HG03521 (cell line): ENCODE results near the gene NUAK1.

ENCODE experiments used
- ATAC-seq: cut with Tn5 transposase; IDR thresholded peaks from one replicate; pipeline ENCODE4 v1.9.1; 2021; ENCODE audit warnings: mild to moderate bottlenecking, moderate library complexity; ENCODE audit not compliant: unreplicated experiment

Gene NUAK1

DNA sequence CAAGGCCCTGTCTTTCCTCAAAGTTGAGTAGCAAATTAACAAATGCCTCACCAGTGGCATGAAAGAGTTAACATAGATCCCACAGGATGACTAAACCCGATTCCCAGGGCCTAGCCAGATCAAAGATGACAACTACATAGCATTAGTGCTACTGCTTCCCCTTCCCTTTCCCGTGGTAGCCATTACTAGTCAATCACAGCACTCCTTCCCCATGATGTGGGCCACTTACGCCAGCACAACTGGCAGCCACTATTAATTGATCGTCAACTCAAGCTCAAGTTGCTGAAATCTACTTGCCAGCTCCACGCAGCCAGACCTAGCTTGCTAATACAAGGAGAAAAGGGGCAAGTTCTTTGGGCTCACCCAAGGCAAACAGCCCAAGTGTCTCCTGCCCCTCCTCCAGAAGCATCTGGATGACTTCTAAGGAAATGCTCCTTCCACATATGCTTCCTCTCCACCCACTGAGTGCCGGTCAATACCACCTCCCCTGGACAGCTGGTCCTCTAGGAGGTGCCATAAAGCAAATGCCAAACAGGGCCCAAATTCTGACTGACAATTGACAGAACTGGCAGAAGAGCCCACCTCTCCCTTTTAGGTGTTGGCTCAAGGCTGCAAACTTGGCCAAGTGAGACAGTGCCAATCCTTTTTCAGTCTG lies 72.6 kb downstream of the NUAK1 start:
- ATAC-seq = no peak

DNA sequence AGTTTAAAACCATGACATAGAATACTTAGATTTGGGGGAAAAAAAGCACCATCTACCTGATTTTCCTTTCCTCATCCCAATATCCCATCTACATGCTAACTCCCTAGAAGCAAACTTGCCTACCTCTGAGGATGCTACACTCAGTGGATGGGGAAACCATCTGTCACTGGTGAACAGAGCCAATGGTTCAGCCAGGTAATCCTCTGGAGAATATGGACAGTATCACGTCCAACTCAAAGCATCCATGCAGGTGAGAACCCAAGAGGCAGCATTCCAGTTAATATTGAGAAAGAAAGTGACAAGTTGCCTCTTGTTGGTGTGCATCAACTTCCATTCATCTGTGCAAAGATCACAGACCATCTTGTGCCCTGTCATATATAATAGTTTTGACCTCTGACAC lies 73.2 kb downstream of the NUAK1 start:
- no peak for ATAC-seq

DNA sequence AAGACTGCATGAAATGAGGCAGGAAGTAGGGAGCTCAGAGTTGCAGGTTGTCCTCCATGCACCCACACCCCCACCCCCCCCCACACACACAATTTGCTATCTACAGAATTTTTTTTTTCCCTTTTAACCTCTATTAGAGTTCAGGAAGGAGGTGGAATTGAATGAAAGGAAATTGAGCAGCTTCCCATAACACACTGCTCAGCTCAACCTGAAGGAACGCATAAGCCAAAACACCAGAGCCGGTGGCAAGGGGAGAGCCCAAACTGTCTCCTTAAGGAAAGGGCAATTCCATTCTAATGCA lies 74.1 kb downstream of the NUAK1 start:
- ATAC-seq = no peak

DNA sequence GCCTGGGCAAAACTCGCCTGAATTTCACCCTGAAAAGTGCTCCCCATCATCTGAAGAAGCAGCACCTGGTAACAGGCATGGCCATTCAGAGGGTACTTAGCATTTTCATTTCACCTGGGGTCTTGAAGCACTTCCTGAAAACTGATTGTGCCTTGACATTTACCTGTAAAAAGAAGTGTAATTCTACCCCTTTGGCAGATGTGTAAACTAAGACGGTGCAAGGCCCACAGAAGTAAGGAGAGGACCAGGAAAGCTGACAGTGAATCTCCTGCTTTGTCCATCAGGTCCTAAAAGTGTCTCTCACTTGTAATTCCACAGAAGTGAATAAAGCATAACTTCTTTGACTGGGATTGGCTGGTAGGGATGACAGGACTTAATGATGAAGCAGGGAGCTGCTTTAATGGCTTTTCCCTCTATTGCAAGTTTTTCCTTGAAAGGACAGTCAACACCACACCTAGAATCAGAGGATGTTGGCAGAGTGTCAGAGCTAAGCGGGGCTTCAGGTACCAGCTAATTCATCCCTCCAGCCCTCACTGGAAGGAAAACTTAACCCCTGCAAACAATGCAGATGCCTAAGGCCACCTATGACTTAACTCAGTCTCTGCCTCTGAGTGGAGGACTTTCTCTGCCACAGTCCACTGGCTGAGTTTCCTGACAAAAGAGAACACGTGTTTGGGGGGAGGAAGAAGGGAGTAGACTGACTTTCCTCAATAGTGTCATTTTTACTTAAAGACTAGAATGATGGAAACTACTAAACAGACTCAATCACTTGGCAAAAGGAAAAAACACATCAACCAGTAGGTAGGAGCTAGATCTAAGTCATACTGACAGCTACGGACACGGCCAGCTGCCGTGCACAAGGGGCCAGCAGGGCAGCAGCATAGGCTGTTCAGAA lies 74.7 kb downstream of the NUAK1 start:
- ATAC-seq = no peak

DNA sequence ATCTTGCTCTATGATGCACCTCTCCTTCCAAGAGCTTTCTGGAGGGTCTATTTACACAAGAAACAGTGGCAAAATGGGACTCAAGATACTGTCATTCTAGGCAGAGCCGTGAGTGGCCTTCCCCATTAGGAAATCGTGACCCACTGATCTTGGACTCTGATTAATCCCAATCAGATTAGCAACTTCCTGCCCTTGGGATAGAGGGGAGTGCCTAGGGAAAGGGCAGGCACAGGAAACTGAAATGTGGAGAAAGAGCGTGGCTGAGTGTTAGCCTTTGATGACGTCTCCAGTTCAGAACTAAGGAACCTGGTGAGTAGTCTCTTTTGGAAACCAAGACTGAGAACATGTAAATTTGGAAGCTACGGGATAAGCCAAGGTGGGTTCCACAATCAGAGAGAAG lies 76.1 kb downstream of the NUAK1 start:
- no peak for ATAC-seq

DNA sequence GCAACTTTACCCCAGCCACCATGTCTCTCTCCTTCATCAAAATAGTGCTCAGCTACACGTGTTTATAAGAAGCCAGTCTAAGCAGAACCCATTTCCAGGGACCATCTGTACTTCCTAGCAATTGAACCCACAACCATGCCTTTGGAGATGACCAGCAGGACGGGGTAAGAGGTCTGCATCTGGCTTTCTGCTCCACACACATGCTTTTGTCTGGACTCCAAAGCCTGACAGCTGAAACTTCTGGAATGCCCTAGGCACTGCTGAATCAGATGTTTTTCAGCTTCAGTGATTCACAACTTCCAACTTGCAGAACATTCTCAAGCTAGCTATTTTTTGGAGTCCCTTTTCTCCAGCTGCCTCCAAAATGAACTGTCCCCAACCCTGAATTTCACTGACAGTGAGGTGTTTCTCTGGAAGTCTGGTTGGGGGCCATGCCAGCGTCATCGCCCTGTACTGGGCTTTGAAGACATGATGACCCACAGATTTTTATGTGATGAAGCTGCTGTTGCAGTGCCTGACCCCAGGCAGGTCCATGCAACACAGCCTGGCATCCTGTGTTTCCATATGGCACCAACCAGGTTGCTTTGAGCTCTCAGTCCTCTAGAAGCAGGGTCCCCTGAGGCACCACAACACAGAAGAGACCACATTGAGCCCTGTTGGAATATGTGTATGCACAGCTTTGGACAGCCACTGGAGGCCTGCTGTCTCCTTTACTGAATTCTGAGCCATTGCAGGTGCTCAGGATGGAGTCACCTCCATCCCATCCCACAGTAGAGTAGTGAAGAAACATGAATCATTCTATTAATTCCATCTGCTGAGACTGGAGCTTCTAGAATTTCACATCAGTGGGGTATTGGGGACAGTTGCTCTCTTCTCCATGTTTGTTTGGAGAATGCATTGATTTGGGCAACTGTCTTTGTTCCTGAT lies 80.2 kb downstream of the NUAK1 start:
- ATAC-seq = no peak

DNA sequence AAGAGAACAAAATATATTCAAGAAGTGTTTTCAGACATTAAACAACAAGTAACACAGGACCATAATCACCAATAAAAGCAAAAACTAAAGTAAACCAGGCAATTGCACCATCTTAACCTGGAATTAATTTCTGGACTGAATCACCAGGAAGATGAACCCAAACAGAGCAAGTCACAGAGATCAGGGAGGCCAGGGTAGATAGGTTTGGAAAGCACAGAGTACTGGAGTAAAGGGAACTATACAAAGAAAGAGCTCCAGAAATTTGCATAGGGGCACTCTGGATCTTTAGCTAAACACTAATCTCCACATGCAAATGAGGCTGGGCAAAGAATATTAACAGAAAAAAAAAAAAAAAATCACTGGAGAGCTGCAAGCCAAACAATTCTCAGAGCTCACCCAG lies 84.7 kb downstream of the NUAK1 start:
- ATAC-seq = no peak

DNA sequence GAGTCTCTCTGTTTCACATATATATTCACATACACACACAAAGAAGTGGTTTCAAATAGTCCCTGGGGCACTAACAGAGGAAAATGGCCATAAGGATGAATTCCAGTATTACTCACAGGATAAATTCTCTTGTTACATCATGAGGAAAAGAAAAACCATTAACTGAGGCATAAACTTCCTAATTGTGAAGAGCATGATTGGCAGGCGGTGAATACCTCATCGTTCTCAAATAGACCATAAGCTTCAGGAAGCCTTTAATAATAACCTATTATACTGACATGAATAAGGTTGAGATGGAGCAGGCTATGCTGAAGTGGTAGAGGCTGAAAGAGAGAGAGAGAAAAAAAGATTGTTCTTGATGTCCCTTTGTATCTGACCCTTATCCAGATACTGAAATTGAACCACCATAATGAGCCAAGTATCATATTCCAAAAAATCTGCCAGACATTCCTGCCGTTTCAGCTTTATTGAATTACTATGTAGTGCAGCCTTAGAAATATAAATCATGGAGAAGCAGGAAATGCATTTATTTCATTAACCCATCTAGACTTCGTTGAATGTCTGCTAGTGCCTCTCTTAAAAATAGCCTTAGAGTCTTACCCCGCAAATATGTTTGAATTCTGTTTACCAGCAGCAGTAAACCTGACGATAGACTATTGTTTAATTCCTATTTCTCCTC lies 86.8 kb downstream of the NUAK1 start:
- no peak for ATAC-seq

DNA sequence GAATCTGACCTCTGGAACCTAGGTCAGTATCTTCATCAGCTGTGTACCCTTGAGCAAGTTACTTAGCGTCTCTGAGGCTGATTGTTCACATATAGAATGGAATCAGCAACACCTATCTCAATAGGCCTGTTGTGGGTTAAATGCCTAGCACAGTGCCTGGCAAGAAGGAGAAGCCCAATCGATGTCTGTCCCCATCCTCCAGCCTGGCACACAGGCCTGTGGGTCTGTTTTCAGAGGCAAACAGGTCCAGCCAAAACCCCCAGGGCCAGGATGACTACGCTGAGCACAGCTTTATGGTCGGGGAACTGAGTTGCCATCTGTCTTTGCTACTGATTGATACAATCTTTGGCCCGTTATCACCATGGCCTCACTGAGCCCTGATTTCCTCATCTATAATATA lies 89.2 kb downstream of the NUAK1 start:
- ATAC-seq = no peak

DNA sequence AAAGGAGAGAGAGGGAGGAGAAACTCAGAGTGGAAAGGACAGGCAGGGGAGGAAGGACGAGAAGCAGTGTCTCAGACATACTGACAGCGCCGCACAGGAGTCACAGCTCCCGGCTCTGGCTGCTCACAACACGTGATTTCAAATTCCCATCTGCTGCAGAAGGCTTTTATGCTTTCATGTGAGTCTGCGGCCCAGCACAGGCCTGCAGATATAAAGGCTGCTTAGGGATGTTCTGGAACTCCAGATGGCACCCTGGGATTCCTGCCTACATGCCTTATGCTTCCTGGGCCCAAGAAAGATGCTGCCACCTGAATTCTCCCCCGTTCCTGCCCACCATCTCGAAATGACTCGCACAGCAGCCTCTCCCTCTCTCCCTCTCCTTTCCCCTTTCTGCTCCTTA lies 89.6 kb downstream of the NUAK1 start:
- no peak for ATAC-seq

DNA sequence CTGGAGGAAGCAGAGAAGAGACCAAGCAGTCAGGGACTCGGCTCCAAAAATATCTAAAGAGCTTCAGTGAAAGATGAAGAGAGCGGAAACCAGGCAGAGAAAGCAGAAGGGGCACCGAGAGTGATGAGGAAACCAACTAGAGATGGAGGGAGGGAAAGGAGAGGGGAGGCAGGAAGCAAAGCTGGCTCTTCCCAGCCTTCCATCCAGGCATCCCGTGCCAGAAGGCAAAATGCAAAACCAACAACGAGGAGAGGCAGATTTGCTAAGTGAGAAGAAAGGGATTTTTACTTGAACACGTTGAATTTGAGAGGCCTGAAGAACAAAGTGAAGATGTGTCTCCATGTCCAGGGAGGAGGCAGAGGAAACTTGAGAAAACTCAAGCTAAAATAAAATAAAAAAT lies 90.1 kb downstream of the NUAK1 start:
- ATAC-seq = no peak

DNA sequence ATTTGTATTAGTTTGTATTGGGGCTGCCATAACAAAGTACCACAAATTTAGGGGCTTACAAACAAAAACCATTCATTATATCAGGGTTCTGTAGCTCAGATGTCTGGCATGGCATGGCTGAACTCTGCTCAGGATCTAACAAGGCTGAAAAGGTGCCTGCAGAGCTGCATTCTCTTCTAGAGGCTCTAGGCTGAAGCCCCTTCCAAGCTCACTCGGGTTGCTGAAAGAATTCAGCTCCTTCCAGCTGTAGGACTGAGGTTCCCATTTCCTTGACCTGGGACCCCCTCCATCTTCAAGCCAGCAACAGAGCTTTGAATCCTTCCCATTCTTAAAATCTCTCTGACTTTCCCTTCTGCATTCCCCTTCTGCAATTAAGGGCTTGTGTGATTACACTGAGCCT lies 90.7 kb downstream of the NUAK1 start:
- ATAC-seq = no peak

DNA sequence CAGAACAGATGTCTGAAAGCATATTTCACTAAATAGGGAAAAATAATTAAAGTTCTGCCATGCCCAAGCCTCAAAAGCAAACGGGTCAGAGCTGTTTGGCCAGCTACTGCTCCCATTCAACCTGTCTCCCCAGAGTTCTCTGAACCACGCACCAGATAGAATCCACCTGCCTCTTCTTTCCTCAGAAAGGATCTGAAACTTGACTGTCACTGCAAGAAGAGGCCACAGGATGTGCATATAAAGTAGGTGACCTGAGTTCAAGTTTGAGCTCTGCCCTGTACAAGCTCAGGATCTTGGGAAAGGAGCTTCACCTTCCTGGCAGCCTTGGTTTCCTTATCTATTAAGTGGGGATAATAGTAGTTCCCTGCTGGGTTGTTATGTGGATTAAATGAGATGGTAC lies 91.8 kb downstream of the NUAK1 start:
- ATAC-seq = no peak

DNA sequence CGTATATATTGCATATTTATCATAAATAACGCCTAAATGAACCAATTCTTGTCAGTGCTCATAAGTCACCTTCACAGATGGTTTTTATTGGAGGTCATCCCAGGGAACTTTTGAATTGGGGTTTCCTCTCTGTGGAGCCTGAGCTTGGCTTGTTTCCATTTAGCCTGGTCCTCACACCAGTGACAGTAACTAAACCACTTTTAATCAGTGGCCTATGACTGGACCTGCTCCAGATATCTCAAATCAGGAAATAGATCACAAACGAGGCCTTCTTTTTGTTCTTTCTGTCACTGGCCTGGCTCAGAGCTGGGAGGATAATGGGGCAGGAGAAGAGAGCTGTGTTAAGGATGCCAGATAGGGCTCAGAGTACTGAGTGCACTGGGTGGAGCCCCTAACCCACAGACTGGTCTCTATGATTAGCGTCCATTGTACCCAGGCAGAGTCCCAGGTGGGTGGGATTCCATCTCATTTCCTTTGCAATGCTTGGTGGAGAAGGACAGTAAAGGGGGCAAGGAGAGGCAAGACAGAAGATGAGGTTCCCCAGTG lies 92.4 kb downstream of the NUAK1 start:
- ATAC-seq = no peak

DNA sequence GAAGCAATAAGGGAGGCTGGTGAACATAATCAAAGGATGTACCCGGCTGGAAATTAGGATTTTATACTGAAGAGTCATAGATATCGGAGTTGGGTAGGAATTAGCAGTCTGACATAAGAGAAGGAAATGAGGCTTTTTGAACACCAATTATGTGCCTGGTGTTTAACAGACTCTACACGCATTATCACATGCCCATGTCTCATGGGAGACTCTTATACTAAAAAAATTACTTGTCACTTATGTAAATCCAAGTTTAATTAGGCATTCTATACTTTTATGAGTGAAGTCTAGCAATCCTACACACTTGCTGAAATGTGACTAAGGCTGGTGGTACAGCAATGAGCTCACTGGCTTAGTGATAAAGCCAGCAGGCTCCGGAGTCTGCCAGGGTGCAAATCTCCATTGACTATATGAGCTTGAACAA lies 93.5 kb downstream of the NUAK1 start:
- ATAC-seq = no peak

DNA sequence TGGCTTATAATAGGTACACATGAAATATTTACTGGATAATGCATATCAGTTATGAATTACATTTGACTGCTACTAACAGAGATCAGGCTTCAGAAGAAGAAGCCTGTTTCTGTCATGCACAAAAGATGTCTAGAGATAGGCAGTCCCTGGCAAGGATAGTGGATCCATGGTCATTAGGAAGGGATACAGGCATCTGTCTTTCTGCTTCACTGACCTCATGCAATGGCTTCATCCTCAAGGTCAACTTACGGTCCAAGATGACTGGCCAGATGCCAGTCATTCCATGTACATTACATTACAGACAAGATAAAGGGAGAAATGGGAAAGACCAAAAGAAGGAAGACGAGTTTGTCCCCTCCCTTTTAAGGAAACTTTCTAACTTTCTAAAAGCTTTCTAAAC lies 94.0 kb downstream of the NUAK1 start:
- no peak for ATAC-seq

DNA sequence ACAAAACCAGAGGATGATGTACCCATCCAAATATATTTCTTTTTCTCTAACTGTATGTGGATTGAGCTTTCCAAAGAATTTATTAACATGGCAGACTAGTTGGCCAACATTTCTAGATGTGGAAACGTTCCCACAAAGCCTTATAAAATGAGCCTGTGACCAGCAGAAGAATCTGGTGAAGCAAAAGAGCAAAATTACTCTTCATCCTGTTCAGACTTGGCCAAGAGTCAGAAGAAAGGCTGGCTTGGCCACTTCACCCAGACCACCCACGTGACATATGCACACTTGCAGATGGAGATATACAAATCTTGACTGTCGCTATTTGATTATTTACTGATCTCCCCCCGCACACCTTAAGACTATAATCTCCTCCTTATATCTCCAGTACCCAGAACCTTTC lies 96.7 kb downstream of the NUAK1 start:
- ATAC-seq = no peak

DNA sequence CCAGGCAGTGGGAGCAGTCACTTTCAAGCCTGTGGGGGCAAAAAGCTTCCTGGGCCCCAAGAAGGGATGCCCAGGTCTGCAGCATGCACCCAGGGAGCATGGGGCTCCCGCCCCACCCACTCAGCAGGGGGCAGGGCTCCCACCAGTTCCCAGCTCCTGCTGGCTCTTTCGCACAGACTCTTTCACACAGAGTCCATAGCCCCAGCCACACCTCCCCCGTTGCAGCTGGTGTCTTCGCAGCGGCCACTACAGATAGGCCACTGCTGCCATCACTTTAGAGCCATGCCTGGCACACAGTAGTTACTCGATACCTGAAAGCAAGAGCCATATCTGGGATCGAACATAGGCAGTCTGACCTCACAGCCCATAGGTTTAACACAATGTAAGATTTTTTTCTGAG lies 98.2 kb downstream of the NUAK1 start:
- ATAC-seq = no peak

DNA sequence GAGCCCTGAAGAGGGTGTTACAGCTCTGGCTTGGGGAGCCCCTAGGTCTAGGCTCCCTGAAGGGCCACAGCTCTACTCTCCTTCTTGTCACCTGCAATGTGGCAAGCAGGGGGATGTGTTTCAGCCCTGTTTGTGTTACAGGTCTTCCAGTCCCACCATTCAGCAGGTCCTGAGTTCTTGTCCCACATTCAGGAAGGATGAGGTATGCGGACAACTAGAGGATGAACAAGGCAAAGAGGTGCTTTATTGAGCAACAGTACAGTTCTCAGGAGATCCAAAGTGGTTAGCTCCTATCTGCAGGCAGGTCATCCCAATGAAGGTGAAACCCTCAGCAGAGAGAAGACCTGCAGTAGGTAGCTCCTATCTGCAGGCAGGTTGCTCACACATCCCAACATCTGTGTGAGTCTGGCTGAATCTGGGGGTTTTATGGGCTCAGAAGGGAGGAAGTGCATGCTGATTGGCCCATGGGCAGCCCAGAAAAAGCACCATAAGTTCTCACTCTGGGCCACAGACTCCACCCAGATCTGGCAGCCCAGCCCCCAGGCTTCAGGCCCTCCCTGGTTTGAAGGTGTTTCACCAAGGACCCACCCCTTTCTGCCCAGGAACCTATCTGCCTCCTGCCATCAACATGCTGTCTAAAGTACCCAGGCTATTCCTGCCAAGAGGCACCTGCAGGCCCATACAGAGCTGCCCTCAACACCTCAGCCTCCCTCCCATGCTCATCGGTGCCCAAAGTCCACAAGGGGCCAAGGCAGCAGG lies 98.9 kb downstream of the NUAK1 start:
- no peak for ATAC-seq

DNA sequence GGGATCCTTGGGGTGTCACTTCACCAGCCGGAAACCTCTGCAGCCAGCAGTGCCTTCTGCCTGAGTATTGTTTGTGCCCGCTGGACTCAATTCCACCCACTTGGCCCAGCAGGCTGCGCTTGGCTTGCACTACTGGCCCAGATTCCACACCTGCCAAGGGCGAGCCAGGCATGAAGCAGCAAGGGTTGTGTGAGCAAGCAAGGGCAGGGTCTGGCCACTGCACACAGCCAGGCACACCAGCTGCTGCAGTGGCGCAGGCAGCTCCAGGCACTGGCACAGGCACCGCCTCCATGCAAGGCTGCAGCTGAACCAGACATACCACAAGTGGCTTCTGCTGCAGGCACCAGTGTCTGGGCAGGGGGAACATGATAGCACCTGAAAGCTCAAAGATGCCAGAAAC lies 99.5 kb downstream of the NUAK1 start:
- ATAC-seq = no peak
